ENCODE measurements around the gene ROR1. TPM values are rescaled to one million over a fixed set of nuclear protein-coding genes. Genes with fewer than 3 reads are reported as not detected.

The ROR1 gene
- total and polyA plus RNA-seq, 9 of the 15 experiments (the other 6 are each of a cell fraction or from before 2014, with no cell fraction given) = 0.02 TPM; not detected in 8

- no TSS peak for BruUV-seq (replicated peaks)
- H3K9me1 ChIP-seq (ENCODE audit: control insufficient read depth, insufficient read depth, low read length) = no peaks in the 10 kb centered on the region
- ChIA-PET POLR2A (no interaction called here), CTCF (ENCODE audit: low intra/inter-chr PET ratio) (no interaction called here)
- H3K79me2 ChIP-seq (ENCODE audit: control insufficient read depth, insufficient read depth, low read length) = no peaks in the 10 kb centered on the region
- H3K27ac ChIP-seq (ENCODE audit: extremely low read depth, low read depth, low read length) = no peak overlapping the region
- H3K36me3 ChIP-seq (ENCODE audit: control insufficient read depth, insufficient read depth, low read length) = no peaks in the 10 kb centered on the region
- H2AFZ ChIP-seq (ENCODE audit: low read depth, low read length) = no peak overlapping the region
- no peak overlapping the region for H3K4me2 ChIP-seq (ENCODE audit: insufficient read depth, low read length)
- no peak for DNase-seq (ENCODE audit: extremely low read depth in 1 of 4, low spot score in 3 of 4)
- H3K4me1 ChIP-seq (replicated peaks in 1 of 2; ENCODE audit: control insufficient read depth in 2 of 2, insufficient read depth in 2 of 2, low read length in 2 of 2) = no peaks in the 10 kb centered on the region
- H3K4me3 ChIP-seq = no peak overlapping the region
- H4K20me1 ChIP-seq (replicated peaks; ENCODE audit: control insufficient read depth, insufficient read depth, low read length) = no peaks in the 10 kb centered on the region; the same call in 1 of the 2 replicates
- FAIRE-seq = no peak
- H3K9me3 ChIP-seq (replicated peaks; ENCODE audit: control insufficient read depth, insufficient read depth, low read depth, low read length) = no peaks in the 10 kb centered on the region
- in situ Hi-C loops (cut with MboI) = no loop called here
- no peaks in the 10 kb centered on the region for H3K27me3 ChIP-seq (ENCODE audit: control insufficient read depth in 2 of 2, insufficient read depth in 2 of 2, low read length in 2 of 2)
- no peak for TF ChIP-seq L3MBTL2 (IDR thresholded peaks at IDR 0.05)
- TF ChIP-seq CC2D1A (IDR thresholded peaks at IDR 0.05) = no peak
- no peak for TF ChIP-seq SP2 (IDR thresholded peaks at IDR 0.05; ENCODE audit: extremely low read depth, low read depth, low read length, poor library complexity, severe bottlenecking)
- intact Hi-C loops (cut with micrococcal nuclease) = no loop called here
- ATAC-seq = no peak
- WGBS (ENCODE audit: insufficient coverage, low coverage, missing lambda C conversion rate) = 0% methylated on average over 1 of the region's 1 CpG
- H3K9ac ChIP-seq (ENCODE audit: insufficient read depth in 1 of 2, low read depth in 2 of 2, low read length in 2 of 2) = no peak overlapping the region
Observed at GRCh38 chr1:64029037-64029436, 255.2 kb downstream of the ROR1 start.

DNA sequence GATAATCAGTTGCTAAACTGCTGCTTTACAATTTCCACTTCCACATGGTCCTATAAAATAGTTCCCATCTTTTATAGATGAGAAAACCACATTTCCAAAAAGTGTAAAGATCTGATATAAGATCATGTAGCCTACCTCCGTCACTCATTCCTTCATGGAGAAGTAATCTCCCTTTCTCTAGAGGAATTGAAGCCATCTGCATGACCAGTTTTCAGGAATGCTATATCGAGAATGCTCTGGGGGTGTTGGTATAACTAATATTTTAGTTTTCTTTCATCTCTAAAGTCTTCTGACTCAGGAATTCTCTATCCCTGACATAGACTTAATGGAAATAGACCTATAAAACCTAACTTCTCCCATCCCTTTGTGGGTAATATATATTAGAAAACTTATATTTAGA lies 256.6 kb downstream of the ROR1 start:
- no peaks in the 10 kb centered on the region for H3K79me2 ChIP-seq (ENCODE audit: control insufficient read depth, insufficient read depth, low read length)
- no peak overlapping the region for H3K4me3 ChIP-seq
- DNase-seq (ENCODE audit: extremely low read depth in 1 of 4, low spot score in 3 of 4) = no peak
- no TSS peak for BruUV-seq (replicated peaks)
- H3K27ac ChIP-seq (ENCODE audit: extremely low read depth, low read depth, low read length) = no peak overlapping the region
- no peaks in the 10 kb centered on the region for H3K36me3 ChIP-seq (ENCODE audit: control insufficient read depth, insufficient read depth, low read length)
- H4K20me1 ChIP-seq (replicated peaks; ENCODE audit: control insufficient read depth, insufficient read depth, low read length) = no peaks in the 10 kb centered on the region; the same call in 1 of the 2 replicates
- POLR2A ChIA-PET = no interaction called here
- H3K4me1 ChIP-seq (replicated peaks in 1 of 2; ENCODE audit: control insufficient read depth in 2 of 2, insufficient read depth in 2 of 2, low read length in 2 of 2) = no peaks in the 10 kb centered on the region
- in situ Hi-C loops (cut with MboI) (no loop called here), intact Hi-C loops (cut with micrococcal nuclease) (no loop called here)
- ATAC-seq = no peak
- H3K4me2 ChIP-seq (ENCODE audit: insufficient read depth, low read length) = no peak overlapping the region
- H2AFZ ChIP-seq (ENCODE audit: low read depth, low read length) = no peak overlapping the region
- no peak for FAIRE-seq
- H3K9ac ChIP-seq (ENCODE audit: insufficient read depth in 1 of 2, low read depth in 2 of 2, low read length in 2 of 2) = no peak overlapping the region
- no peaks in the 10 kb centered on the region for H3K27me3 ChIP-seq (ENCODE audit: control insufficient read depth in 2 of 2, insufficient read depth in 2 of 2, low read length in 2 of 2)
- TF ChIP-seq ZNF584 (CRISPR knock-in tag; IDR thresholded peaks at IDR 0.05; ENCODE audit: low read depth) = no peak
- CTCF ChIA-PET (ENCODE audit: low intra/inter-chr PET ratio) = no interaction called here
- H3K9me3 ChIP-seq (replicated peaks; ENCODE audit: control insufficient read depth, insufficient read depth, low read depth, low read length) = no peaks in the 10 kb centered on the region
- WGBS (ENCODE audit: insufficient coverage, low coverage, missing lambda C conversion rate) = 0% methylated on average over 2 of the region's 2 CpGs
- H3K9me1 ChIP-seq (ENCODE audit: control insufficient read depth, insufficient read depth, low read length) = no peaks in the 10 kb centered on the region
